IPS DF 19.7 (cell line): Measurements from ENCODE around the gene FRG2C.
"Not testable (repeated sequence)": the region's sequence is repeated elsewhere in the genome, so short reads cannot be mapped to it uniquely, and the experiment has no call there.

Source experiments
- DNase-seq: peaks from one replicate; pipeline ENCODE4 v3.0.0-alpha.2; 2013; ENCODE audit warnings: low read depth, low spot score

FRG2C gene

GRCh38 chr3:75669348-75670297, 5.5 kb downstream of the FRG2C start:
- not testable (repeated sequence) for DNase-seq

- not testable (repeated sequence) for DNase-seq
Measured at GRCh38 chr3:75670298-75671286, 6.5 kb downstream of the FRG2C start.

DNA sequence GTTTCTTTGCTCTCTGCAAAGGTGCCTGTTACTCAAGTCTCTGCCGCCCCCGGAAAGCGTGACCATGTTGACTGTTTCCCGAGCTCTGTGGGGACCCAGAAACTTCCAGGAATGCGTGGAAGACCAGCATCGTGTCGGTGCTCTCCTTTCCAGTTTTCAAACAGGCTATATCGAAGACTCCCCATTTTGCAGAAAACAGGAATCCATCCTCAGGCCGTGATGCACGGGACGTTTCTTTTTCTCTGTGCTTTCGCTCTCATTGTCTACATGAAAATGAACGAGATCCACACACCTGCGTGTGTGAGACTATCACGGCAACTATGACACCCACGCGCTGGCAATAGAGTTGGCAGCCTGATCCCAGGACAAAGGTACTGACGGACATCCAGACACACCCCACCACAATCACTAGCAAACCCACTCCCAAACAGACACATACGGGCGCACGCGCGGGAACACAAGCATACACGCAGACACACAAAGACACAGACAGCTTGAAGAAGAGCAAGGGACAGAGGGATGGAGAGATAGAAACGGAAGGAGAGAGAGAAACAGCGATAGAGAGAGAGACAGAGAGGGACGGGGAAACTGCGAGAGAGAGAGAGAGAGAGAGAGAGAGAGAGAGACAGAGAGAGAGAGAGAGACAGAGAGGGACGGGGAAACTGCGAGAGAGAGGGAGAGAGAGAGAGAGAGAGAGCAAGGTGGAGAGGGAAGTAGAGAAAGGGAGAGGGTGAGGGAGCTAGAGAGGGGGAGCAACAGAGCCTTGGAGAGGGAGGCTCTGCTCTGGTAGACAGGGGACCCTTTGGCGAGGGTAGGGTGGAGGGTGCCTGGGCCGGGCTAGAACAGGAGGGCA, 7.4 kb downstream of the FRG2C start:
- DNase-seq = not testable (repeated sequence)

- DNase-seq = not testable (repeated sequence)
Measured at GRCh38 chr3:75672140-75672775, 8.1 kb downstream of the FRG2C start.

DNA sequence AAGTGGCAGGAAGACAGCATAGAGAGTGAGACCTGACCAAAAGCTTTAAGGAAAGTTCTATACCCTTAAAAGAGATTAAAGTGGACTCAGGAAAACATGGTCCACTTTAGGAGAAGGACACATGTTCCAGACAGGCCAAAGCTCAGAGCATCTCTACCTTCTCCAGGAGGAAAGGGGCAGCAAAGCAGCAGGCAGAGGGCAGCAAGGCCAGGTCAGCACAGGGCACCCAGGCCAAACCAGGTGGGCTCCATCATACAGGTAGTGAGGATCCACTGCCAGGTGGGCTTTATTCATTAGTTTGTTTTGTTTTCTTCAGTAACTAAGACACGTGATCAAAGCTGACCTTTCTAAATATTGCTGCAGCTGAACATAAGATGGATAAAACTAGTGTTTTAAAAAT, 19.8 kb downstream of the FRG2C start:
- not testable (repeated sequence) for DNase-seq

DNA sequence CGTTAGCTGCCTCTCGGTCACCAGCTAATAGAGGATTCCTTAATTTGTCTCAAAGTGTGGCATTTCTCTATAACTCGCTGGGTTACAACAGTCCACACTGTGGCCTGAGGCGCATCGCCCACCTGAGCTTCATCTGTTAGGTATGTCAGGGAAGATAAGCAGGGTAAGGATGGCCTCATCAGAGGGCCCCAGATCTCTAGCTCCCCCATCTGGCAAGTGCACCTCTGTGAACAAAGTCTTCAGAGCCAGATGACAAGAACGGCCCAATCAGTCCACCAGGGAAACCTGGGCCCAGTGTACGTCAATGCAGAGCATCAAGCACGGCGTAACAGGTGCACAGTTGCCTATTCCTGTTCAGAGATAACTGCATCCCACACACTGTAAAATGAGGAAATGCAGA, 23.2 kb downstream of the FRG2C start:
- no peak for DNase-seq

- DNase-seq = no peak
Measured at GRCh38 chr3:75692061-75692460, 27.9 kb downstream of the FRG2C start.
